Measurements from ENCODE around the gene CHST5.

Gene CHST5

GRCh38 chr16:75485230-75486013, 50.5 kb downstream of the CHST5 start:
- TF ChIP-seq, protein P1, sequence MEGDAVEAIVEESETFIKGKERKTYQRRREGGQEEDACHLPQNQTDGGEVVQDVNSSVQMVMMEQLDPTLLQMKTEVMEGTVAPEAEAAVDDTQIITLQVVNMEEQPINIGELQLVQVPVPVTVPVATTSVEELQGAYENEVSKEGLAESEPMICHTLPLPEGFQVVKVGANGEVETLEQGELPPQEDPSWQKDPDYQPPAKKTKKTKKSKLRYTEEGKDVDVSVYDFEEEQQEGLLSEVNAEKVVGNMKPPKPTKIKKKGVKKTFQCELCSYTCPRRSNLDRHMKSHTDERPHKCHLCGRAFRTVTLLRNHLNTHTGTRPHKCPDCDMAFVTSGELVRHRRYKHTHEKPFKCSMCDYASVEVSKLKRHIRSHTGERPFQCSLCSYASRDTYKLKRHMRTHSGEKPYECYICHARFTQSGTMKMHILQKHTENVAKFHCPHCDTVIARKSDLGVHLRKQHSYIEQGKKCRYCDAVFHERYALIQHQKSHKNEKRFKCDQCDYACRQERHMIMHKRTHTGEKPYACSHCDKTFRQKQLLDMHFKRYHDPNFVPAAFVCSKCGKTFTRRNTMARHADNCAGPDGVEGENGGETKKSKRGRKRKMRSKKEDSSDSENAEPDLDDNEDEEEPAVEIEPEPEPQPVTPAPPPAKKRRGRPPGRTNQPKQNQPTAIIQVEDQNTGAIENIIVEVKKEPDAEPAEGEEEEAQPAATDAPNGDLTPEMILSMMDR (IDR thresholded peaks at IDR 0.05; ENCODE audit: low read length, missing control alignments): no peak
- H3K4me3 ChIP-seq (replicated peaks; ENCODE audit: low read depth, low read length): no peak overlapping the region
- DNase-seq (ENCODE audit: low read depth): no peak

DNA sequence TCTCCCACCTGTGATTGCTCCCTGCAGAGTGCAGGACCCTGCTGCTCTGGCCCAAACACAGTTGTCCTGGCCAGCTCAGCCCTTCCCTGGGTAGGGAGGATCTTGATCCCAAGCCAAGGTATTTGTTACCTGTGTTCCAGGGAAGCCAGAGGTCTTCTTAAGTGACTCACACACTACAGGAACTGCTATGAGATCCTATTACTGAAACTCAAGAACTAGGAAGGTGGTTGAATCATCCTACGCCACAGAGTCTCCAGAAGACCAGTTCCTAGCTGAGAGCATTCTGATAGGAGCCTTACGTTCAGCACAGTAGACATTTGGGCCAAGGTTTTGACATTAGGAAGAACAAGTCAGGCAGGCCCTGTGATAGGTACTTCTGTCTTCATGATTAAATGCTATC, 52.7 kb downstream of the CHST5 start:
- no peak overlapping the region for H3K4me3 ChIP-seq (replicated peaks; ENCODE audit: low read depth, low read length)
- DNase-seq (ENCODE audit: low read depth): no peak
- TF ChIP-seq, protein P1 (IDR thresholded peaks at IDR 0.05; ENCODE audit: low read length, missing control alignments): no peak

- no peak for DNase-seq (ENCODE audit: low read depth)
- TF ChIP-seq, protein P1 (IDR thresholded peaks at IDR 0.05; ENCODE audit: low read length, missing control alignments): no peak
- H3K4me3 ChIP-seq (replicated peaks; ENCODE audit: low read depth, low read length): no peak overlapping the region
These were observed 53.3 kb downstream of the CHST5 start for GRCh38 chr16:75482434-75483205.

DNA sequence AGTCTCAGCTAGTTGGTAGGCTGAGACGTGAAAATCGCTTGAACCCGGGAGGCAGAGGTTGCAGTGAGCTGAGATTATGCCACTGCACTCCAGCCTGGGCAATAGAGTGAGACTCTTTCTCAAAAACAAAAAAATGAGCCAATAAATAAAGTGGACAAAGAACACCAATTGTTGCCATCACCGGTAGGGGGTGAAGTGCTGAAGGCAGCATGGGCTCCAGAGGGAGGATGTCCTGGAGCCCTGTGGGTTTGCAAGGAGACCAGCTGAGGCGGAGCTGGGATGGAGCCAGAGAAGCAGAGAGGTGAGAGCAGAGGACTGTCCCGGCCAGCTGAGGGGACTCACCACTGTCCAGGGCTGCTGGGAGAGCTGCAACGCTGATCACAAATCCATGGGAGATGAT, 54.4 kb downstream of the CHST5 start:
- TF ChIP-seq, protein P1 (IDR thresholded peaks at IDR 0.05; ENCODE audit: low read length, missing control alignments): no peak

GRCh38 chr16:75479421-75479990, 56.4 kb downstream of the CHST5 start:
- DNase-seq (ENCODE audit: low read depth): no peak
- no peak overlapping the region for H3K4me3 ChIP-seq (replicated peaks; ENCODE audit: low read depth, low read length)
- TF ChIP-seq, protein P1 (IDR thresholded peaks at IDR 0.05; ENCODE audit: low read length, missing control alignments): no peak

More for the DNA sequence above, 54.4 kb downstream of the CHST5 start:
- DNase-seq (ENCODE audit: low read depth): no peak
- no peak overlapping the region for H3K4me3 ChIP-seq (replicated peaks; ENCODE audit: low read depth, low read length)

All from fibroblast of pulmonary artery (primary cell).